ENCODE results near the gene GADD45B. TPM values are rescaled to one million over a fixed set of nuclear protein-coding genes. Genes with fewer than 3 reads are reported as not detected.

Gene GADD45B
- total RNA-seq, 1 experiment from 2014 or later = 16.2 TPM

DNA sequence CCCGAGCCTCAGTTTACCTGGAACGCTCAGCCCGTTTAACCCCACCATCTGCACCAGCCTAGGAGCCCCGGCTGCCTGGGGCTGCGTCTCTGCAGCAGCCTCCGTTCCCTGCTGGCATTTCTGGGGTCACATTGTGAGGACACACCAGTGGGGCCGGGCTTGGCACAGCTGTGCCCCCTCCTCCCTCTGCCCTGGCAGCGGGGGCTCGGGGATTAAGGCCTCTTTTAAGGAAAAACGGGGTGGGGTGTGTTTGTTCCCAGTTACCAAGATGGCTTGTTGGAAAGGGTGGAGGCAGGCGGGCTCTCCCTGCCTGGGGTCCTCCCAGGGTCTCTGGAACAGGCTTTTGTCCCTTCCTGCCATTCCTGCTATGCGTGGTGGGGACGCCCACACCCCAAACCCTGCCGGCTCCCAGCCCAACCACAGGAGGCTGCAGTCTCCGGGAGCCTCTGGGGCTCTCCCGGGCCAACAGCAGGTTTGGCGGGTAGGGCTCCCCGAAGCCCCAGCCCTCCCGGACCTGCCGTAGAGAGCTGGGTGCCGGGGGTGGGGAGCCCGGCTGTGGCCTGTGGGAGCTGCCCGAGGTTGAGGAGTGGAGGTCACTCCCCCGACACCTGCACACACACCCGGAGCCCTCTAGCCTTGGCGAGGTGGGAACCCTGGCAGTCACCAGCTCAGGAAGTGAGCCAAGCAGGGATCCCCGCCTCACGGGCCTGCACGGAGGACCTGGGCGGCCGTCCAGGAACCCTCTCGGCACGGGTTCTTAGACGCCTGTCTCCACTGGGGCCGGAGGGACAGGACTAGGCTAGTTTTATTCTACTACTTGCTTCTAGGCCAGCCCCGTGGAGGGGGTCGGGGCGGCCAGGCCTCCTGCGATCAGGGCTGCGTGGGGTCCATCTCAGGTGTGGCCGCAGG is 36.9 kb downstream of the GADD45B start:
- no peaks in the 10 kb centered on the region for H3K79me2 ChIP-seq (ENCODE audit: insufficient read depth, low read length)
- H3K23me2 ChIP-seq (ENCODE audit: insufficient read length, low read depth, low read length, poor library complexity, severe bottlenecking) = no peaks in the 10 kb centered on the region
- WGBS (ENCODE audit: extremely low coverage, insufficient read length, low lambda C conversion rate) = no CpG with 5 or more reads among the region's 41 CpGs
- no peak overlapping the region for H4K8ac ChIP-seq (replicated peaks; ENCODE audit: insufficient read length, low read depth, low read length)
- H3K23ac ChIP-seq (ENCODE audit: insufficient read length, low read depth, low read length) = no peak overlapping the region
- H3K9me3 ChIP-seq (ENCODE audit: control insufficient read depth, low read depth, low read length) = no peaks in the 10 kb centered on the region
- H3K27ac ChIP-seq (ENCODE audit: insufficient read length, low read depth, low read length) = no peak overlapping the region
- H2BK20ac ChIP-seq (ENCODE audit: low read depth, low read length, poor library complexity, severe bottlenecking) = no peak overlapping the region
- no peak overlapping the region for H2BK5ac ChIP-seq (ENCODE audit: insufficient read length, low read length)
- DNase-seq = no peak
- H3K18ac ChIP-seq (ENCODE audit: insufficient read length, low read depth, low read length) = no peak overlapping the region
- Mint-ChIP-seq H3K27ac (no peak overlapping the region; a peak in 1 of 7 replicates), H3K9me3 (peaks cover 0 to 3% of the 10 kb centered on the region in 2 experiments; a peak in 2 of 5 replicates), H3K27me3 (ENCODE audit: low read depth) (no peaks in the 10 kb centered on the region), H3K36me3 (ENCODE audit: insufficient read depth in 1 of 3, low read depth in 3 of 3) (peaks cover 0 to 4% (median 3%) of the 10 kb centered on the region in 3 experiments; a peak in 3 of 7 replicates), H3K4me1 (peaks cover 0 to 9% of the 10 kb centered on the region in 2 experiments; a peak in 2 of 4 replicates), H3K4me3 (no peak overlapping the region)
- no peaks in the 10 kb centered on the region for H3K79me1 ChIP-seq (ENCODE audit: insufficient read depth, low read depth, low read length, poor library complexity, severe bottlenecking)
- no peak overlapping the region for H2BK12ac ChIP-seq (ENCODE audit: insufficient read length, low read depth, low read length)
- TF ChIP-seq, protein P1, sequence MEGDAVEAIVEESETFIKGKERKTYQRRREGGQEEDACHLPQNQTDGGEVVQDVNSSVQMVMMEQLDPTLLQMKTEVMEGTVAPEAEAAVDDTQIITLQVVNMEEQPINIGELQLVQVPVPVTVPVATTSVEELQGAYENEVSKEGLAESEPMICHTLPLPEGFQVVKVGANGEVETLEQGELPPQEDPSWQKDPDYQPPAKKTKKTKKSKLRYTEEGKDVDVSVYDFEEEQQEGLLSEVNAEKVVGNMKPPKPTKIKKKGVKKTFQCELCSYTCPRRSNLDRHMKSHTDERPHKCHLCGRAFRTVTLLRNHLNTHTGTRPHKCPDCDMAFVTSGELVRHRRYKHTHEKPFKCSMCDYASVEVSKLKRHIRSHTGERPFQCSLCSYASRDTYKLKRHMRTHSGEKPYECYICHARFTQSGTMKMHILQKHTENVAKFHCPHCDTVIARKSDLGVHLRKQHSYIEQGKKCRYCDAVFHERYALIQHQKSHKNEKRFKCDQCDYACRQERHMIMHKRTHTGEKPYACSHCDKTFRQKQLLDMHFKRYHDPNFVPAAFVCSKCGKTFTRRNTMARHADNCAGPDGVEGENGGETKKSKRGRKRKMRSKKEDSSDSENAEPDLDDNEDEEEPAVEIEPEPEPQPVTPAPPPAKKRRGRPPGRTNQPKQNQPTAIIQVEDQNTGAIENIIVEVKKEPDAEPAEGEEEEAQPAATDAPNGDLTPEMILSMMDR (conservative IDR thresholded peaks at IDR 0.05) = no peak
- no peak overlapping the region for H3K14ac ChIP-seq (ENCODE audit: insufficient read depth, low read length)
- H2AK5ac ChIP-seq (ENCODE audit: insufficient read length, low read length) = no peak overlapping the region
- no peak overlapping the region for H3K4me2 ChIP-seq (ENCODE audit: insufficient read depth, insufficient read length, low read length)
- no peak overlapping the region for H4K5ac ChIP-seq (ENCODE audit: insufficient read length, low read depth, low read length)
- no peak overlapping the region for H3T11ph ChIP-seq (ENCODE audit: low read length)
- no peak overlapping the region for H4K91ac ChIP-seq (ENCODE audit: insufficient read length, low read depth, low read length)
- no peaks in the 10 kb centered on the region for H4K20me1 ChIP-seq (ENCODE audit: control insufficient read depth, insufficient read depth, insufficient read length)
- no peak overlapping the region for H2AFZ ChIP-seq (ENCODE audit: low read length)
- no peak overlapping the region for H3K56ac ChIP-seq (ENCODE audit: insufficient read length, low read depth, low read length)
- no peaks in the 10 kb centered on the region for H3K4me1 ChIP-seq (ENCODE audit: insufficient read depth, low read length)
- H3K9ac ChIP-seq (ENCODE audit: extremely low read depth, insufficient read length, low read length) = no peak overlapping the region
- H2BK15ac ChIP-seq (ENCODE audit: low read depth, low read length) = no peak overlapping the region
- no peak overlapping the region for H2BK120ac ChIP-seq (ENCODE audit: low read depth, low read length, poor library complexity, severe bottlenecking)
- H3K27me3 ChIP-seq (ENCODE audit: insufficient read depth, low read length) = no peaks in the 10 kb centered on the region
- no peak overlapping the region for H3K4ac ChIP-seq (ENCODE audit: low read depth, low read length)

Data from H9 (cell line).